Heart right ventricle (tissue), 16 donors: ENCODE measurements around the gene TAGLN2. TPM values are rescaled to one million over a fixed set of nuclear protein-coding genes. Genes with fewer than 3 reads are reported as not detected.
A peak's percentile ranks its signal among the peaks of the same experiment; 100 is the strongest.
"Not testable (repeated sequence)": the region's sequence is repeated elsewhere in the genome, so short reads cannot be mapped to it uniquely, and the experiment has no call there.

Experiments
- ATAC-seq, 8 donors: fragments of 200-7000 bp; cut with Tn5 transposase; one replicate each; pipeline ENCODE4 v1.9.1; 2020; ENCODE audit warnings: mild to moderate bottlenecking in 8 of 8, moderate library complexity in 8 of 8, moderate number of reproducible peaks in 1 of 8
- DNase-seq, 2 donors: peaks; one replicate each; pipeline ENCODE4 v3.0.0-alpha.2; 2020
- H3K27ac ChIP-seq, 10 donors: fragments of 200-600 bp; sonication (generic) in 2 of 10; one replicate each; pipeline versions ENCODE4 v1.5.0 to v1.8.0; 2020 to 2022; ENCODE audit warnings: mild to moderate bottlenecking in 3 of 10
- H3K27me3 ChIP-seq, 7 donors: fragments of 200-600 bp; one replicate each; pipeline ENCODE4 v1.8.0; 2021 to 2022; ENCODE audit warnings: mild to moderate bottlenecking in 2 of 7
- H3K36me3 ChIP-seq, 9 donors: fragments of 200-600 bp; sonication (generic) in 1 of 9; one replicate each; pipeline versions ENCODE4 v1.5.0 to v1.8.0; 2020 to 2022; ENCODE audit warnings: mild to moderate bottlenecking in 2 of 9
- H3K4me1 ChIP-seq, 9 donors: fragments of 200-600 bp; sonication (generic) in 1 of 9; one replicate each; pipeline versions ENCODE4 v1.5.0 to v1.8.0; 2020 to 2022; ENCODE audit warnings: mild to moderate bottlenecking in 4 of 9
- H3K4me3 ChIP-seq, 10 donors: fragments of 200-600 bp; sonication (generic) in 2 of 10; one replicate each; pipeline versions ENCODE4 v1.5.0 to v1.8.0; 2020 to 2022; ENCODE audit warnings: mild to moderate bottlenecking in 7 of 10, moderate library complexity in 2 of 10
- H3K9me3 ChIP-seq, 11 donors: fragments of 200-600 bp in 10 of 11; sonication (generic) in 2 of 11; one replicate each; pipeline versions ENCODE4 v1.5.0 to v1.8.0; 2013 to 2022; ENCODE audit warnings: mild to moderate bottlenecking in 2 of 11, control low read depth in 1 of 11, moderate library complexity in 1 of 11
- WGBS, 2 donors: extraction: QIAGEN DNeasy Blood & Tissue Kit; methylation state at CpG; one replicate each; pipeline ENCODE4 v1.1.7; 2013; ENCODE audit warnings: inconsistent platforms in 1 of 2; 5-methylcytosine and 5-hydroxymethylcytosine counted together
- intact Hi-C, 10 donors: fragments of 100-400 bp; cut with DNase I; formaldehyde crosslinking; loops; one replicate each; pipeline versions ENCODE4 v1.11.1 to v1.14.2; 2022
- polyA plus RNA-seq, 2 donors: library from polyadenylated mRNA; stranded (reverse); fragments of 200-250 nt; gene quantifications; one replicate each; pipeline ENCODE4 v1.2.3, GENCODE V29; 2013
- total RNA-seq, 10 donors: library from RNA; stranded (reverse); fragmentation: NEBNext Ultra II Directional in 3 of 10; extraction: Animal tissue kit (Norgen Biotek cat#: 25700) in 3 of 10; gene quantifications; one replicate each; pipeline versions ENCODE4 v1.2.1 to v1.2.4, GENCODE V29; 2021 to 2023
- TF ChIP-seq, protein P1 (sequence below), 9 donors: fragments of 200-600 bp; sonication (generic) in 2 of 9; IDR thresholded peaks; one replicate each; pipeline versions ENCODE4 v1.5.0 to v1.8.0; 2021 to 2022; ENCODE audit warnings: antibody characterized with exemption in 9 of 9, mild to moderate bottlenecking in 5 of 9, moderate library complexity in 1 of 9
- donor health status: Arrhythmogenic right ventricular cardiomyopathy.
- donor health status: ischemic (EF 13 %, LVEDD 7.1; RV severe dilation, severe dysfunction).
- donor health status: healthy with polysubstance abuse.
- donor health status: DM: no; HTN: yes; CAD: no.
- donor health status: DM: no; HTN: no; CAD: no.
- donor health status: ischemic (EF 25% LVEDD 6.9; RV normal size, moderate dysfunction).
- donor health status: ischemic (EF 25% LVEDD 5.7; RV mildly dilated, moderate dysfunction).
- donor health status: healthy.
- donor health status: DM: yes; HTN: yes; CAD: no.
- donor health status: Ischemic cardiomyopathy.
- donor health status: ischemic (EF 35%, LVEDD 5.7; RV mildly dilated, moderate dysfunction).
- donor health status: nonischemic (EF 11% LVEDD 7.7; RV severe dilation, severe dysfunction).
- donor health status: DM: yes; HTN: yes; CAD: no.
- donor health status: PGD.
- donor health status: ischemic (EF 29% LVEDD 5.4; RV normal size, mild dysfunction).
- donor health status: nonischemic (EF 23%, LVEDD 6.1; RV moderate dilation, normal function).

The TAGLN2 gene
- total and polyA plus RNA-seq, 12 donors, result 65.9 to 283 (median 103) TPM

- DNase-seq (no peak), ATAC-seq (no peak)
- intact Hi-C loops, result no loop called here
- Histone ChIP-seq H3K27ac (peak overlapping the region in 2 of 10 donors; percentile 29 to 44), H3K4me3 (no peak overlapping the region), H3K4me1 (peaks cover 0 to 43% (median 23%) of the 10 kb centered on the region in 9 donors), H3K27me3 (peaks cover 0 to 4% (median 0%) of the 10 kb centered on the region in 7 donors), H3K9me3 (peaks cover 0 to 14% (median 0%) of the 10 kb centered on the region in 11 donors), H3K36me3 (no peaks in the 10 kb centered on the region)
- 76 to 78% methylated on average over 2 of the region's 2 CpGs for WGBS, 2 donors
- TF ChIP-seq, protein P1, sequence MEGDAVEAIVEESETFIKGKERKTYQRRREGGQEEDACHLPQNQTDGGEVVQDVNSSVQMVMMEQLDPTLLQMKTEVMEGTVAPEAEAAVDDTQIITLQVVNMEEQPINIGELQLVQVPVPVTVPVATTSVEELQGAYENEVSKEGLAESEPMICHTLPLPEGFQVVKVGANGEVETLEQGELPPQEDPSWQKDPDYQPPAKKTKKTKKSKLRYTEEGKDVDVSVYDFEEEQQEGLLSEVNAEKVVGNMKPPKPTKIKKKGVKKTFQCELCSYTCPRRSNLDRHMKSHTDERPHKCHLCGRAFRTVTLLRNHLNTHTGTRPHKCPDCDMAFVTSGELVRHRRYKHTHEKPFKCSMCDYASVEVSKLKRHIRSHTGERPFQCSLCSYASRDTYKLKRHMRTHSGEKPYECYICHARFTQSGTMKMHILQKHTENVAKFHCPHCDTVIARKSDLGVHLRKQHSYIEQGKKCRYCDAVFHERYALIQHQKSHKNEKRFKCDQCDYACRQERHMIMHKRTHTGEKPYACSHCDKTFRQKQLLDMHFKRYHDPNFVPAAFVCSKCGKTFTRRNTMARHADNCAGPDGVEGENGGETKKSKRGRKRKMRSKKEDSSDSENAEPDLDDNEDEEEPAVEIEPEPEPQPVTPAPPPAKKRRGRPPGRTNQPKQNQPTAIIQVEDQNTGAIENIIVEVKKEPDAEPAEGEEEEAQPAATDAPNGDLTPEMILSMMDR (IDR thresholded peaks at IDR 0.05), result no peak
These were observed 24.4 kb downstream of the TAGLN2 start for GRCh38 chr1:159900755-159901360.

- Histone ChIP-seq H3K27me3 (peaks cover 0 to 4% (median 0%) of the 10 kb centered on the region in 7 donors), H3K4me3 (peak within 1 kb of the TSS in 1 of 10 donors; percentile 10), H3K27ac (peak within 1 kb of the TSS in 6 of 10 donors; percentile 2 to 44 (median 32)), H3K9me3 (peaks cover 0 to 14% (median 0%) of the 10 kb centered on the region in 11 donors), H3K4me1 (peaks cover 0 to 49% (median 29%) of the 10 kb centered on the region in 9 donors), H3K36me3 (no peaks in the 10 kb centered on the region)
- peak; percentile 77 to 94 (median 91) for ATAC-seq
- 16 to 17% methylated on average over 30 of the region's 30 CpGs for WGBS, 2 donors
- peak; percentile 83 to 84 for DNase-seq
- TF ChIP-seq, protein P1 (IDR thresholded peaks at IDR 0.05), result no peak
- intact Hi-C loops, result no loop called here
These were observed 25.1 kb downstream of the TAGLN2 start, which contains the start of gene CFAP45 for GRCh38 chr1:159900086-159900680. Gene CFAP45 (minus strand): TSS chr1:159900165. CDS start chr1:159900098, 67 bp downstream.

DNA sequence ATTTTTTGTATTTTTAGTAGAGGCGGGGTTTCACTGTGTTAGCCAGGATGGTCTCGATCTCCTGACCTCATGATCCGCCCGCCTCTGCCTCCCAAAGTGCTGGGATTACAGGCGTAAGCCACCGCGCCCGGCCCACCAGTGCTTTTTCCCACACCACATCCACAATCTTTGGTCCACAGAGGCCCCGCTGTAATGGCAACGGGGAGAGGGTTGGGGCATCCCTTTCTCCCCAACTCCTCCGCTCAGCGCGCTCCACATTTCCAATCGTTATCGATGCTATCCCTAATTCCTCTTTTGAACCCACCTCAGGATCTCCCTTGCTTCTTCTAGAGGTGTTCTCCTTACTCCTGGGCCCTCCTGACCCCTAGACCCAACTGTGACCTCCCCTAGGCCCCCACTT, 25.7 kb downstream of the TAGLN2 start:
- Histone ChIP-seq H3K9me3 (peaks cover 0 to 14% (median 0%) of the 10 kb centered on the region in 11 donors), H3K4me1 (peaks cover 0 to 49% (median 29%) of the 10 kb centered on the region in 9 donors), H3K27ac (peak overlapping the region in 4 of 10 donors; percentile 2 to 43 (median 32)), H3K4me3 (peak overlapping the region in 1 of 10 donors; percentile 10)
- intact Hi-C loops, result loop anchor here in 3 of 10 donors (10.0 kb wide), 2 partner anchors 685 to 735 kb away; no protein-coding TSS in a partner anchor
- 85% methylated on average over 11 to 12 of the region's 15 CpGs for WGBS, 2 donors
- not testable (repeated sequence) for DNase-seq, ATAC-seq, H3K27me3 ChIP-seq, H3K36me3 ChIP-seq

GRCh38 chr1:159898527-159898926, 26.8 kb downstream of the TAGLN2 start:
- ATAC-seq (no peak), DNase-seq (no peak)
- Histone ChIP-seq H3K27me3 (peaks cover 0 to 4% (median 0%) of the 10 kb centered on the region in 7 donors), H3K4me3 (no peak overlapping the region), H3K9me3 (peaks cover 0 to 3% (median 0%) of the 10 kb centered on the region in 11 donors), H3K27ac (no peak overlapping the region), H3K36me3 (no peaks in the 10 kb centered on the region), H3K4me1 (peaks cover 0 to 49% (median 29%) of the 10 kb centered on the region in 9 donors)
- TF ChIP-seq, protein P1 (IDR thresholded peaks at IDR 0.05), result no peak
- intact Hi-C loops, result loop anchor here in 3 of 10 donors (10.0 kb wide), 2 partner anchors 684 to 734 kb away; no protein-coding TSS in a partner anchor
- WGBS, 2 donors, result 95 to 96% methylated on average over 3 of the region's 3 CpGs
